ENCODE data around the gene AFF3. TPM values are rescaled to one million over a fixed set of nuclear protein-coding genes. Genes with fewer than 3 reads are reported as not detected.
"Not testable (repeated sequence)": the region's sequence is repeated elsewhere in the genome, so short reads cannot be mapped to it uniquely, and the experiment has no call there.

Gene AFF3
- total RNA-seq, 1 donor from 2014 or later = 7.3 TPM

DNA sequence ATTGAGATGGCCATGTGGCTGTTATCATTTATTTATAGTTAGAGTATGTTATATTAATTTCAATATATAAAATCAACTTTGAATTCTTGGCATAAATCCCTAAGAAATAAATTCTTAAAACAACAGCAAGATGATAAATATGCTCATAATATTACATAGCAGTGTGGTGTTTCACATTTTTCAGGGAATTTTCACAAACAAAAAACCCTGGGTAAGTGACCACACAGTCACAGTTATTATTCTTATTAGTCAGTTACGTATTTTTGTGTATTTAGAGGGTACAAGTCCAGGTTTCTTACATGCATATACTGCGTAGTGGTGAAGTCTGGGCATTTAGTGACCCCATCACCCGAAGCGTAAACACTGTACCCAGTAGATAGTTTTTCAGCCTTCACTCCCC is 363.1 kb downstream of the AFF3 start:
- TF ChIP-seq CTCF (IDR thresholded peaks at IDR 0.05; ENCODE audit: unreplicated experiment) = no peak
- Mint-ChIP-seq H3K27me3 (peaks cover 3% of the 10 kb centered on the region), H3K27ac (no peak overlapping the region), H3K9me3 (ENCODE audit: low read depth) (peaks cover 28% of the 10 kb centered on the region), H3K36me3 (ENCODE audit: insufficient read depth) (peaks cover 3% of the 10 kb centered on the region), H3K4me3 (ENCODE audit: low read depth) (no peak overlapping the region), H3K4me1 (ENCODE audit: low read depth) (peaks cover 6% of the 10 kb centered on the region)
- DNase-seq (ENCODE audit: low spot score, unreplicated experiment) = no peak

GRCh38 chr2:99777656-99778290 is 364.6 kb downstream of the AFF3 start:
- no peak for TF ChIP-seq CTCF (IDR thresholded peaks at IDR 0.05; ENCODE audit: unreplicated experiment)
- Mint-ChIP-seq H3K4me3 (ENCODE audit: low read depth) (no peak overlapping the region), H3K9me3 (ENCODE audit: low read depth) (peaks cover 34% of the 10 kb centered on the region), H3K36me3 (ENCODE audit: insufficient read depth) (peaks cover 3% of the 10 kb centered on the region), H3K27ac (no peak overlapping the region), H3K27me3 (no peaks in the 10 kb centered on the region), H3K4me1 (ENCODE audit: low read depth) (peaks cover 14% of the 10 kb centered on the region)
- DNase-seq (ENCODE audit: low spot score, unreplicated experiment) = no peak

DNA sequence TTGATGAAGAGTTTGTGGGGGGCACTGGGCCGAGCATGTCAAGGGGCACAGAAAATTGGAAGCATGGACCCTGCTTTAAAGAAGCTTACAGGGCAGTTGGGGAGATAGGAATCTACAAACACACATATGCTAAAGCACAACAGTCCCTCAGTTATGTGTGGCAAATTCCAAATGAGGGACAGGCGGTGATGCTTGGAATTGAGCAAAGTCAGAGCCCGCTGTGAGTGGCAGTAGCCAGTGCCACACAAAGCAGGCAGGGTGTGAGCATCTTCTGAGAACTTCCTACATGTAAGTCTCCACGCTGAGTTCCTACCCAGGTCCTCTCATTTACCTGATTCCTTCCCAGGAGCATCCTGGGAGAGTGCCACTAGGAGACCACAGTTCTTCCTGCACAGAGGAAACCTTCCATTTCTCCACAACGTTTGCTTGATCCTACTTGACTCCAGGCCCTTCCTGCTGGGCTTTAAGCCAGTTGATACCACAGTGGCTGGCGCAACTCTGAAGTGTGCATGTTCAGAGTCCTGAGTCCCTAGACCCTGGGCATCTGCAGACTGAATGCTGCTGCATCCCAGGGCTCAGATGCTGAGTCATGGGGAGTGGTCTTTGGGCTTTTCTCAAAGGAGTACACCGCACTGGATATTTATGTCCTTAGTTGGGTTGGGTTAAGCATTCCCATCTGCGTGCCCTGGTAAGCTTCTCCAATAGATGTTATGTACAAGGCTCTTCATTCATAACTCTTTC is 365.3 kb downstream of the AFF3 start:
- Mint-ChIP-seq H3K4me3 (ENCODE audit: low read depth) (no peak overlapping the region), H3K9me3 (ENCODE audit: low read depth) (peaks cover 34% of the 10 kb centered on the region), H3K27me3 (no peaks in the 10 kb centered on the region), H3K36me3 (ENCODE audit: insufficient read depth) (peaks cover 3% of the 10 kb centered on the region), H3K4me1 (ENCODE audit: low read depth) (peaks cover 15% of the 10 kb centered on the region), H3K27ac (no peak overlapping the region)
- TF ChIP-seq CTCF (IDR thresholded peaks at IDR 0.05; ENCODE audit: unreplicated experiment) = no peak
- DNase-seq (ENCODE audit: low spot score, unreplicated experiment) = no peak

- no peak overlapping the region for H3K4me3 Mint-ChIP-seq (ENCODE audit: low read depth)
- peaks cover 18% of the 10 kb centered on the region for H3K4me1 Mint-ChIP-seq (ENCODE audit: low read depth)
- TF ChIP-seq CTCF (IDR thresholded peaks at IDR 0.05; ENCODE audit: unreplicated experiment) = no peak
- H3K27ac Mint-ChIP-seq = no peak overlapping the region
- H3K9me3 Mint-ChIP-seq (ENCODE audit: low read depth) = peaks cover 34% of the 10 kb centered on the region
- DNase-seq (ENCODE audit: low spot score, unreplicated experiment) = no peak
- H3K27me3 Mint-ChIP-seq = no peaks in the 10 kb centered on the region
- H3K36me3 Mint-ChIP-seq (ENCODE audit: insufficient read depth) = peaks cover 3% of the 10 kb centered on the region
Observed at GRCh38 chr2:99776206-99776905, 366.0 kb downstream of the AFF3 start.

- peaks cover 3% of the 10 kb centered on the region for H3K36me3 Mint-ChIP-seq (ENCODE audit: insufficient read depth)
- H3K27ac Mint-ChIP-seq = no peak overlapping the region
- H3K4me3 Mint-ChIP-seq (ENCODE audit: low read depth) = no peak overlapping the region
- H3K9me3 Mint-ChIP-seq (ENCODE audit: low read depth) = peaks cover 31% of the 10 kb centered on the region
- no peak for DNase-seq (ENCODE audit: low spot score, unreplicated experiment)
- peaks cover 18% of the 10 kb centered on the region for H3K4me1 Mint-ChIP-seq (ENCODE audit: low read depth)
- no peak for TF ChIP-seq CTCF (IDR thresholded peaks at IDR 0.05; ENCODE audit: unreplicated experiment)
- H3K27me3 Mint-ChIP-seq = no peaks in the 10 kb centered on the region
Observed at GRCh38 chr2:99775585-99775984, 366.8 kb downstream of the AFF3 start.

GRCh38 chr2:99773642-99774041 is 368.7 kb downstream of the AFF3 start:
- H3K9me3 Mint-ChIP-seq (ENCODE audit: low read depth) = peaks cover 25% of the 10 kb centered on the region
- H3K27me3 Mint-ChIP-seq; DNase-seq (ENCODE audit: low spot score, unreplicated experiment); H3K4me3 Mint-ChIP-seq (ENCODE audit: low read depth); H3K27ac Mint-ChIP-seq; H3K36me3 Mint-ChIP-seq (ENCODE audit: insufficient read depth): not testable (repeated sequence)
- peaks cover 18% of the 10 kb centered on the region for H3K4me1 Mint-ChIP-seq (ENCODE audit: low read depth)

Data from progenitor cell of endocrine pancreas (in vitro differentiated cells).